OCI-LY1 (cell line): ENCODE results near the gene ZNF333.

ENCODE experiments used
- EZH2 ChIP-seq: fragments of 200-600 bp; sonication (generic), shearing (Covaris generic); IDR thresholded peaks from 2 replicates; pipeline ENCODE4 v1.8.0; 2017; ENCODE audit warnings: borderline replicate concordance, mixed run types, mild to moderate bottlenecking, antibody characterized with exemption, low read length, moderate library complexity, mixed read lengths
- TF ChIP-seq, protein P1 (sequence below): fragments of 200-600 bp; sonication (generic), shearing (Covaris generic); IDR thresholded peaks from 2 replicates; pipeline ENCODE4 v1.5.1; 2017; ENCODE audit warnings: mild to moderate bottlenecking, antibody characterized with exemption, low read length, moderate library complexity, mixed read lengths

- TF ChIP-seq, protein P1, sequence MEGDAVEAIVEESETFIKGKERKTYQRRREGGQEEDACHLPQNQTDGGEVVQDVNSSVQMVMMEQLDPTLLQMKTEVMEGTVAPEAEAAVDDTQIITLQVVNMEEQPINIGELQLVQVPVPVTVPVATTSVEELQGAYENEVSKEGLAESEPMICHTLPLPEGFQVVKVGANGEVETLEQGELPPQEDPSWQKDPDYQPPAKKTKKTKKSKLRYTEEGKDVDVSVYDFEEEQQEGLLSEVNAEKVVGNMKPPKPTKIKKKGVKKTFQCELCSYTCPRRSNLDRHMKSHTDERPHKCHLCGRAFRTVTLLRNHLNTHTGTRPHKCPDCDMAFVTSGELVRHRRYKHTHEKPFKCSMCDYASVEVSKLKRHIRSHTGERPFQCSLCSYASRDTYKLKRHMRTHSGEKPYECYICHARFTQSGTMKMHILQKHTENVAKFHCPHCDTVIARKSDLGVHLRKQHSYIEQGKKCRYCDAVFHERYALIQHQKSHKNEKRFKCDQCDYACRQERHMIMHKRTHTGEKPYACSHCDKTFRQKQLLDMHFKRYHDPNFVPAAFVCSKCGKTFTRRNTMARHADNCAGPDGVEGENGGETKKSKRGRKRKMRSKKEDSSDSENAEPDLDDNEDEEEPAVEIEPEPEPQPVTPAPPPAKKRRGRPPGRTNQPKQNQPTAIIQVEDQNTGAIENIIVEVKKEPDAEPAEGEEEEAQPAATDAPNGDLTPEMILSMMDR = no peak
- no peak for TF ChIP-seq EZH2
These were observed 41.4 kb downstream of the ZNF333 start for GRCh38 chr19:14731200-14731599.
